Ectodermal cell (in vitro differentiated cells): Measurements from ENCODE around the gene CIB1.
"Not testable (repeated sequence)": the region's sequence is repeated elsewhere in the genome, so short reads cannot be mapped to it uniquely, and the experiment has no call there.

Experiments
- H3K27ac ChIP-seq: 2 replicates; pipeline ENCODE4 v1.7.0; 2013; ENCODE audit warnings: mild to moderate bottlenecking, low read depth, low read length; ENCODE audit not compliant: insufficient read depth, poor library complexity, severe bottlenecking
- H3K27me3 ChIP-seq: 2 replicates; pipeline ENCODE4 v1.7.0; 2013; ENCODE audit warnings: mild to moderate bottlenecking, low read length; ENCODE audit not compliant: insufficient read depth, control insufficient read depth, poor library complexity, severe bottlenecking
- H3K36me3 ChIP-seq: one replicate; pipeline ENCODE4 v1.7.0; 2013; ENCODE audit warnings: low read length; ENCODE audit not compliant: control insufficient read depth, insufficient read depth
- H3K4me1 ChIP-seq: one replicate; pipeline ENCODE4 v1.7.0; 2013; ENCODE audit warnings: low read length; ENCODE audit not compliant: control insufficient read depth, insufficient read depth
- H3K4me3 ChIP-seq: 2 replicates; pipeline ENCODE4 v1.7.0; 2013; ENCODE audit warnings: low read depth, low read length, control low read depth; ENCODE audit not compliant: insufficient read depth
- H3K9me3 ChIP-seq: 2 replicates; pipeline ENCODE4 v1.7.0; 2013; ENCODE audit warnings: mild to moderate bottlenecking, low read length, moderate library complexity; ENCODE audit not compliant: control insufficient read depth
- WGBS, 2 experiments: methylation state at CpG; one replicate each; pipeline ENCODE4 v1.1.7; 2013; ENCODE audit warnings: missing lambda C conversion rate in 2 of 2; 5-methylcytosine and 5-hydroxymethylcytosine counted together

CIB1 gene

DNA sequence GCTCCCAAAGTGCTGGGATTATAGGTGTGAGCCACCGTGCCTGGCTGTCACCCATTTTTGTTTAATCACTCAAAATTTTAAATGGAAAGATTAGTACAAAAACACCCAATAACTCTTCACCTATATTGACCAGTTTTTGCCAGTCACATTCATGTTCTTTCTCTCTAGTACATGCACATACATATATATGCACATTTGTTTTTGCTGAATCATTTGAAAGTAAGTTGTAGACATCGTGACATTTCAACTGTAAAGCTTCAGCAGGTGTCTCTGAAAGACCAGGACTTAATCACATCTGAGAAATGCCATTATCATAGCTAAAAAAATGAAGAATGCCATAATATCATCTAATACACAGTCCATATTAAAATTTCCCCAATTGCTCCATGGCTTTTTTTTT lies 39.1 kb downstream of the CIB1 start:
- WGBS, 2 experiments, result 90 to 95% methylated on average over 2 of the region's 2 CpGs
- Histone ChIP-seq H3K4me3 (no peak overlapping the region), H3K27ac (no peak overlapping the region), H3K9me3 (no peaks in the 10 kb centered on the region), H3K27me3 (no peaks in the 10 kb centered on the region), H3K36me3 (no peaks in the 10 kb centered on the region), H3K4me1 (peaks cover 7% of the 10 kb centered on the region)

DNA sequence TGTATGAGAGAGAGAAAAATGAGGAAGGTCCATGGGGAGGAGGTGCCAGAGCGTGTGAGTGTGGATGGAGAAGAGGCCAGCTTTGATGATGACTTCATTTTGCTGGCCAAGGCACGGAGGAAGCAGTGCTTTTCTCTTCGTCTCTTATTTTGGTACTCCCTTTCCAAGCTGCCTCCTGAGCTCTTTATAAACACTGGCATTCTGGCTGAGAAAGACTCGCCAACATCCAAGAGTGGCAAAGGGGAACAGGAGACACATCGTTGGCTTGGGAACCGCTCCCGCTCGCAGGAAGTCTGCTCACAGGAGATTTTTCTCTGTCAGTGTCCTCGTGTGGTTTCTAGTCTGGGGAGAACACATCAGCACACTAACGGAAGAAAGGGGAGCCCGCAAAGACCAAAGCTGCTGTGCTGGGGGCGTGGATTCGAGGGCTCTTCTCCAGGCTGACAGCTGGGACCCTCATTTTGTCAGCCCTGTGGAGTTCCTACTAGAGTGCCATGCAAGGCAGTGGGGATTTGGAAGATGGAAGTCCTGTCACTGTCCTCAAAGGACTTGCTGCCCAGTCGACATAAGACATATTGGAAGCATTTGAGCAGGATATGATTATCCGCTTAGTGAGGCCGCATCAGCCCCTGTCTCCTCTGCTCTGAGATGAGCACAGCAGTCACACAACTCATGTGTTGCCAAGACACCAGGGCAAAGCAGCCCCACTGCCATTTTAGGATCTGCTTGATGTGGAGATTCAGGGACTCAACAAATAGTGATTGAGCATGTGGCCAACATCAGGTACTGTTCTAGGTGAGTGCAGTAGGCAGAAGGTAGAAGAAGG lies 40.6 kb downstream of the CIB1 start:
- Histone ChIP-seq H3K4me3 (no peak overlapping the region), H3K27ac (no peak overlapping the region), H3K36me3 (no peaks in the 10 kb centered on the region), H3K9me3 (no peaks in the 10 kb centered on the region), H3K27me3 (no peaks in the 10 kb centered on the region), H3K4me1 (peaks cover 7% of the 10 kb centered on the region)
- WGBS, 2 experiments, result 94 to 95% methylated on average over 16 of the region's 16 CpGs

DNA sequence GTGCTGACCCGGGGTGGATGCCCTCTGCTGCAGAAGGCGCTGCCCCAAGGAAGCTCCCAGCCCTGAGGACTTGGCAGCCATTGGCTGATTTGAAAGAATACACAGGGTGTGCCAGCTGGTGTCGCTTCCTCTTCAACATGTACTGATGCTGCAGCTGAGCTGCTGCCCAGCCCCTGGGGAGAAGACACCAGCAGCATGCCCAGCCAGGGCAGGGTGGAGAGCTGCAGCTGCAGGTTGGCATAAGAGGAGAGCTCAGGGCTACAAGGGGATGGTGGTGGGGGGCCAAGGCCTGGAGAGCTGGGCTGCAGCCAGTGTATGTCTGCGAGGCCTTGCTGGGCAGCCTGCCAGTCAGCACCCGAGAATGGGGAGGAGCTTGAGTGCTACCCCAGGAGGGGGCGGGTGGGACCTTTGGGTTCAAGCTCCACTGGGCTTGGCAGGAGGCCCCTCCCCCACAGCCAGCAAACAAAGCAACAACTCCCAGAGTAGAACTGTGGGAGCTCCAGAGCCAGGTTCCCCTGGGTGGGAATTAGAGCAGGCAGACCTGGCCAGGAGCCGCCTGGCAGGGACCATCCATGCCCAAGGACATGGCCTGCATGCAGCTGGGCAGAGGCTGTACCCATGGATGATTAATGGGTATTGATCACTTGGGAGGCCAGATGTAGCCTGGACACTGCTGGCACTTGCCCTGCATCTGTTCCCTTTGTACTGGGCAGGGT lies 41.8 kb downstream of the CIB1 start:
- no peak overlapping the region for H3K4me3 ChIP-seq
- no peaks in the 10 kb centered on the region for H3K9me3 ChIP-seq
- 89 to 91% methylated on average over 7 of the region's 7 CpGs for whole genome bisulfite sequencing, 2 experiments
- no peaks in the 10 kb centered on the region for H3K36me3 ChIP-seq
- peaks cover 7% of the 10 kb centered on the region for H3K4me1 ChIP-seq
- H3K27ac ChIP-seq, result no peak overlapping the region
- no peaks in the 10 kb centered on the region for H3K27me3 ChIP-seq

DNA sequence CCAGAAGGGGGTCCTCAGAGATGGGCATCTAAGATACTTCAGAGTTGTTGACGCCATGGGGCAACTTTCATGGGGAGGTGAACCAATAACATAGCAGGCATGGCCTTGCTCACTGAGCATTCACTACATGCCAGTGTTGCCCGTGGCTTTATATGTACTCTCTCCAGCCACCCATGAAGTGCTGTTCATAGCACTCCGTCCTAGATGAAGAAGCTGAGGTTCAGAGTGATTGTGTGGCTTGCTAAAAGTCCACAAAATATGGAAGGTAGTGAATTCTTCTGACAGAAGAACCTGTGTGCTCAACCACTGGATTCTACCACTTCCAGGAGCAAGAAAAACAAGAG lies 42.4 kb downstream of the CIB1 start:
- Histone ChIP-seq H3K9me3 (no peaks in the 10 kb centered on the region), H3K4me1 (peaks cover 7% of the 10 kb centered on the region), H3K27me3 (no peaks in the 10 kb centered on the region), H3K4me3 (no peak overlapping the region), H3K27ac (no peak overlapping the region), H3K36me3 (no peaks in the 10 kb centered on the region)
- WGBS, 2 experiments, result 76 to 77% methylated on average over 3 of the region's 3 CpGs

DNA sequence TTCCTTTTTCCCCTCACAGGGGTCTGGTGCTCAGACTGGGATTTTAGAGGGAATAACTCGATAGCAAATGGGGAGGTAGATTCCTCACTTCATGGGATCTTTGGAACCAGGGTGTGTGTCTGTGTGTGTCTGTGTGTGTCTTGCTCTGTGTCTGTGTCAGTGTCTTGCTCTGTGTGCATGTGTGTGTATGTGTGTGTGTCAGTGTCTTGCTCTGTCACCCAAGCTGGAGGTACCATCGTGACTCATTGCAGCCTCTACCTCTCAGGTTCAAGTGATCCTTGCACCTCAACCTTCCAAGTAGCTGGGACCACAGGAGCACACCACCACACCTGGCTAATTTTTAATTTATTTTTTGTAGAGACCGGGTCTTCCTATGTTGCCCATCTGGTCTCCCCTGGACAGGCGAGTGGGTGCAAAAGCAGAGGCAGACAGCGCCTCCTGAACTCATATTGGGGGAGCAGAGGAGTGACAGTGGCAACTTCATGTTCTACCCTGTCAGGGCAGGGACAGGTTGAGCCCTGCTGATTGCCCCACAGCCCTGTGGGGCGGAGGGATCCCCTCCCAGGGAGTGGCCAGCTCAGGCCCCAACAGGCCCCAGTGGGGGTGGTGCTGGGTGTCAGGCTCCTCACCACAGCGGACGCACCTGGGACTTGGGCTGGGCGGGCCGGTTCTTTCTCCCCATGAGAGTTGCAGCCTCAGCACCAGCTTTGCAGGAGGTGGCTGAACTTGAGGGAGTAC lies 43.0 kb downstream of the CIB1 start:
- WGBS, 2 experiments, result 93 to 94% methylated on average over 10 of the region's 10 CpGs
- Histone ChIP-seq H3K27me3 (no peaks in the 10 kb centered on the region), H3K9me3 (no peaks in the 10 kb centered on the region), H3K36me3 (no peaks in the 10 kb centered on the region), H3K4me1 (peaks cover 7% of the 10 kb centered on the region), H3K27ac (no peak overlapping the region), H3K4me3 (no peak overlapping the region)

DNA sequence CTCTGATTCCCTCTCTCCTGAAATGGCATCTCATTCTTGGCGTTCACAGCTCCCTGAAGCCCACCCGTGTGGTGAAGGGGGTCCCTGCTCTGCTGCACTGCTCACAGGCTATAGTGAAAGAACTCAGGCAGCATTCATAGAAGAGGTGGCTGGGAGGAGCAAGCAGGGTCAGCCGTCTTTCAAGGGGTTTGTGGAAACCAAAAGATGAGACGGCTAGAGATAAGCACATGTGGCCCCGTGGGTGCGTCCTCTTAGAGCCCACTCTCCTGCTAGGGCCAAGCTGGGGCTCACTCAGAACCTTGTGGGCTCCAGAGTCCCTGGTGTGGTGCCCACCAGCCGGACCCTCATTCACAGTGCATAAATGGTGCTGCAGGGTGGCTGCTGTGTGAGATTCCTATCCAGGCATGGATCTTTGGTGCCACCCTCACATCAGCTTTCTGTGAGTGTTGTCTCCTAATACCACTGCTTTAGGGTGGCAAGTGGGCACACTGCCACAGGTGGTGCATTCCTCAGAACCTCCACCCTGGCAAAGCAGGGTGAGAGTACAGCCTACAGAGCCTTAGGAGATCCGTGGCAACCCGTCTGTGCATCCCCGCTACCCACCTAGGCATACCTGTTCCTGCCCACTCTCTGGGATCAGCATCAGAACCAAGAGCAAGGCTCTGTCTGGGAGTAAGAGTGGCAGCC lies 43.8 kb downstream of the CIB1 start:
- H3K4me1 ChIP-seq, result peaks cover 10% of the 10 kb centered on the region
- no peak overlapping the region for H3K27ac ChIP-seq
- H3K4me3 ChIP-seq, result no peak overlapping the region
- no peaks in the 10 kb centered on the region for H3K36me3 ChIP-seq
- no peaks in the 10 kb centered on the region for H3K9me3 ChIP-seq
- no peaks in the 10 kb centered on the region for H3K27me3 ChIP-seq
- 84 to 85% methylated on average over 10 of the region's 10 CpGs for WGBS, 2 experiments

DNA sequence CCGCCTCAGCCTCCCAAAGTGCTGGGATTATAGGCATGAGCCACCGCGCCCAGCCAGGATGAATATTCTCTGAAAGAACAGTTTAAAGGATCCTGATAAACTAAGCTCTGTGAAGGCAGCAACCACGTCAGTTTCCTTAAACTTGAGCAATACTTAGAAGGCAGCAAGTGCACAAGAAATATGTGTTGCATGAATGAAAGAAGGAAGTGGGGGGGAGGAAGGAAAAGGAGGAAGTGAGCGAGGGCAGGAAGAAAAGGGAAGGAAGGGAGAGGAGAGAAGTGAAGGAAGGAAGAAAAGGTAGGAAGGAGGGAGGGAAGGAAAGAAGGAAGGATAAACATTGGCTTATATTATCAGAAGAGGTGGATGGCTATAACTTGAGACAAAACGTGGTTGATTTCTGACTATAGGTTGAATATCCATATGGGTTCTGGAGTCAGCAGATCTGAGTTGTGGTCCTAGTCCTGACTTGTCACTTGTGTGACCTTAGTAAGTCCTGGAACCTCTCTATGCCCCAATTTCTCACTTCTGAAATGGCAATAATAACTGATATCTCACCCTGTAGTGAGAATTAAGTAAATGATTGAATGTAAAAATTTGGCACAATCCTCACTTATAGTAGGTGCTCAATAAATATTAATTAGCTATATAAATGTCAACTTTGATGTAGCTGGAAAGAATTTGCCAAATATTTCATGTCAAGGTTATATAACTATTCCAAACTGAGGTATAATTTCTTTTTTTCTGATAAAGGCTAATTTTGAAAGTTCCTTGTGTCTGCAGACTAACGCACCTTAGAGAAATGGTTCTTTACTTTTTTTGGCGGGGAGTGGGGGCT lies 44.6 kb downstream of the CIB1 start:
- Histone ChIP-seq H3K27me3 (no peaks in the 10 kb centered on the region), H3K36me3 (no peaks in the 10 kb centered on the region), H3K4me1 (peaks cover 10% of the 10 kb centered on the region), H3K27ac (no peak overlapping the region), H3K4me3 (no peak overlapping the region), H3K9me3 (no peaks in the 10 kb centered on the region)
- 96% methylated on average over 8 of the region's 8 CpGs for WGBS, 2 experiments

DNA sequence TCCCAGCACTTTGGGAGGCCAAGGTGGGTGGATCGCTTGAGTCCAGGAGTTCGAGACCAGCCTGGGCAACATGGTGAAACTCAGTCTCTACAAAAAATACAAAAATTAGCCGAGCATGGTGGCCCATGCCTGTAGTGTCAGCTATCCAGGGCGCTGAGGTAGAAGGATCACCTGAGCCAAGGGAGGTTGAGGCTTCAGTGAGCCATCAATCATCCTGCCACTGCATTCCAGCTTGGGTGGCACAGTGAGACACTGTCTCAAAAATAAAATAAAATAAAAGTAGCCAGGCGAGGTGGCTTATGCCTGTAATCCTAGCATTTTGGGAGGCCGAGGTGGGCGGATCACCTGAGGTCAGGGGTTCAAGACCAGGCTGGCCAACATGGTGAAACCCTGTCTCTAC lies 45.7 kb downstream of the CIB1 start:
- not testable (repeated sequence) for H3K9me3 ChIP-seq, H3K36me3 ChIP-seq, H3K4me3 ChIP-seq, H3K27ac ChIP-seq, H3K27me3 ChIP-seq
- WGBS, 2 experiments, result 95% methylated on average over 7 of the region's 7 CpGs
- H3K4me1 ChIP-seq, result peaks cover 10% of the 10 kb centered on the region

DNA sequence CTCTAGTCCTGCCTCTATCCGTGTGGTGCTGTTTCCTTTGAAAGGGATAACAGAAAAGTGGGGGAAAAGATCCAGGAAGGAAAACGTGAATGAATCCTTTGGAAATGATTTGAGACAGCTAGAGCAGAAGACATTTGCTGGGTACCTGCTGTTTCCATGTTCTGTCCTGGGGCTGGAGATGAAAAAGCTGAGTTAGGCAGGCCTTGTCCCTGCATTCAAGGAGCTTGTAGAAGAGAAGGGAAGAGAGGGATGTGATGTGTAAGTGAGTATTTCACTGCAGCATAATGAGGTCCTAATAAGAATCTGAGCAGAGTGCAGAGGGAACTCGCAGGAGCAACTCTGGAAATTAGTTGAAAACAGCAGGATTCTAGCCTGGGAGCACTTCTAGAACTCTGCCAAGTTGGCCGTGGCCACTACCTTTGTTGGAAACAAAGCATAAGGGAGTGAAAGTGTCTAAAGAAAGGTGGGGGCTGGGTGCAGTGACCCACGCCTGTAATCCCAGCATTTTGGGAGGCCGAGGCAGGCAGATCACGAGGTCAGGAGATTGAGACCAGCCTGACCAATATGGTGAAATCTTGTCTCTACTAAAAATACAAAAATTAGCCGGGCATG lies 46.4 kb downstream of the CIB1 start:
- Histone ChIP-seq H3K36me3 (no peaks in the 10 kb centered on the region), H3K4me1 (peaks cover 10% of the 10 kb centered on the region), H3K4me3 (no peak overlapping the region), H3K27ac (no peak overlapping the region), H3K27me3 (no peaks in the 10 kb centered on the region), H3K9me3 (no peaks in the 10 kb centered on the region)
- 82 to 85% methylated on average over 8 of the region's 8 CpGs for WGBS, 2 experiments
